ENCODE data around the gene FADD.

The FADD gene

DNA sequence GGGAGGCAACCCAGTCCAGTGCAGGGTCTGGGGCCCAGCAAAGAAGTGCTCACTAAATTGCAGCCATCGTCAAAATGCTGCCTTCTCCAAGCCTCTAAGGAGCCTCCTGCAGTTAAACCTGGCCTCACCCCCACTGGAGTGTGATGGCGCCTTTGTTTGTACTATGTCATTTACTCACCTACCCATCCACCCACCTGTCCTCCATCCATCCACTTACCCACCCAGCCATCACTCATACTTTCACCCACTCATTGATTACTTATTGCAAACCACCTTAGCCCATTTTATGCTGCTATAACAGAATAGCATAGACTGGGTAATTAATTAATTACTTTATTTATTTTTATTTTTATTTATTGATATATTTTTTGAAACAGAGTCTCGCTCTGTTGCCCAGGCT is 38.6 kb downstream of the FADD start:
- DNase-seq = no peak

- no peak for DNase-seq
Observed at GRCh38 chr11:70242885-70243284, 39.8 kb downstream of the FADD start.

DNA sequence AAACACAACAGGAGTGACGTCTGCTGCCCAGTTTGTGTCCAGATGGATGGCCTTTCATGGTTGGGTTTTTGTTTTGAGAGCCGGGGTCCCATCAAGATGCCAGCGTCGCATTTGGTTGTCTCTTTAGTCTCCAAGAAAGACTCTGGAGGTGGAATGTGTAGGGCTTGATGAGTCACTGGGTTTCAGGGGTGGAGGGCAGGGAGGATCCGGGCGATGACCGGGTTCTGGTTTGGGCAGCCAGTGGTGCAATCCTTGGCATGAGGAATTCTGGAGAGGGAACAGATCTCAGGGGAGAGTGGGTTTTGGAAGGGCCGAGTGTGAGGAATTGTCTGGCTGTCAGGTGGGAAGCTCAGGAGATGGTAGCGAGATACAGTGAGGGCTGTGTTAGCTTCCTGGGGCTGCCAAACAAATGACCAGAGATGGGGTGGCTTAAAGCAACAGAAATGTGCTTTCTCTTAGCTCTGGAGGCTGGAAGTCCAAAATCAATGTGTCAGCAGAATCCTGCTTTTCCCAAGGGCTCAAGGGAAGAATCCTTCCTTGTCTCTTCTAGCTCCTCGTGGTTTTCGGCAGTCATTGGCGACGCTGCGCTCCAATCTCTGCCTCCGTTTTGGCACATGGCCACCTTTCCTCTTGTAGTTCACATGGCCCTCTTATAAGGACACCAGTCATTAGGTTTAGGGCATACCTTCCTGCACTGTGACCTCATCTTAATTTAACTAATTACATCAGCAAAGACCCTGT is 41.0 kb downstream of the FADD start:
- no peak for DNase-seq

GRCh38 chr11:70244698-70245097 is 41.6 kb downstream of the FADD start:
- DNase-seq = no peak

DNA sequence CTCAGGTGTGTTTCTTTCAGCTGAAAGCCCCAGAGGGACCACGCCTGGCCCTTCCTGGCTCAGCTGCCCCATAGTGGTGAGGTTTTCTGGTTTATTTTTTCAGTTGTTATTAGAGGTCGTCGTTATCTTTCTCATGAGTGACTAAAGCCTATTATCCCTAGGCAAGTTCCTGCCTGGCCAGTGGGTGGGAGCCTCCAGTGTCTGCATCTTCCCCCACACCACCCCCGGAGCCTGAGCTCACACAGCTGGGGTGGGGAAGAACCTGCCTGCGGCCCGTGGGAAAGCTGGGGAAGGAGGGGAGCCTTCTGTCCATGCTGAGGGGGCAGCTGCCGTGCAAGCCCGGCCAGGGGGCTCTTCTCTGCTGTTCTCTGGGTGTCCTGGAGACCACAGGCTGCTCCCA is 43.1 kb downstream of the FADD start:
- DNase-seq = no peak

DNA sequence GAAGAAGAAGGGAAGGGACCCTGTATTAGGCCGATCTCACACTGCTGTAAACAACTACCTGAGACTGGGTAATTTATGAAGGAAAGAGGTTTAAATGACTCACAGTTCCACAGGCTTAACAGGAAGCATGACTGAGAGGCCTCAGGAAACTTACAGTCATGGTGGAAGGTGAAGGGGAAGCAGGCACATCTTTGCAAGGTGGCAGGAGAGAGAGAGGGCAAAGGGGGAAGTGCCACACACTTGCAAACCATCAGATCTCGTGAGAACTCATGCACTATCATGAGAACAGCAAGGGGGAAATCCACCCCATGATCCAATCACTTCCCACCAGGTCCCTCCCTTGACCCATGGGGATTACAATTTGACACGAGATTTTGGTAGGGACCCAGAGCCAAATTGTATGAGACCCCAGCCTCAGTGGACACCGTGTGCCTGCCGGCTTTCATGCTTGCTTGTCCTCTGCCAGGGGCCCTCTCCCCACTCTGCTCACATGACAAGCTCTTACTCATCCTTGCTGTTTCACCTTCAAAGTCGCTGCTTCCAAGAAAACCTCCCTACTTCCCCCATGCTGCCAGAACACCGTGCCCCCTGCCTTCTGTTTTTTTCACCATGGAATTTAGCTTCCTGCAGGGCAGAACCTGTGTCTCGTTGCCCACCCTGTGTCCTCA is 44.1 kb downstream of the FADD start:
- DNase-seq = no peak

DNA sequence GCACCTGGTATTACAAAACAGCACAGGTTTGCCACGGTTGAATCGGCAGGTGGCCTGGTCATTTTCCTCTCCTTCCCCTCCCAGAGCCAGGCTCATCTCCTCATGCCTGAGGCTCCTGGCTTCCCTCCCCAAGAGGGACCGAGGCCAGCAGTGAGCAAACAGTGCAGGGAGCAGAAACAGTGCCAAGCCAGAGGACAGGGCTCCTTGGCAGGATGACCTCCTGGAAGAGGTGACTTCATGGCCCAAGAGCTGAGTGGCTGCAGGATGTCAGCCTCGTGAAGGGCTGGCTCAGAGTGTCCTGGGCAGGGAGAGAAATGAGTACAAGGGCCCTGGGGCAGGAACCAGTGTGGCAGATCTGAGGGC is 44.6 kb downstream of the FADD start:
- peak in 1 of 2 experiments; percentile 70 for DNase-seq

GRCh38 chr11:70250876-70251658 is 48.0 kb downstream of the FADD start:
- DNase-seq = no peak

GRCh38 chr11:70251659-70252321 is 48.7 kb downstream of the FADD start:
- DNase-seq = no peak

GRCh38 chr11:70252844-70253243 is 49.7 kb downstream of the FADD start:
- no peak for DNase-seq

- DNase-seq = no peak
Observed at GRCh38 chr11:70255477-70256116, 52.5 kb downstream of the FADD start.

All from cerebellar nuclear complex (tissue), 1 donor.